HG03135 (cell line): Measurements from ENCODE around the gene NDUFB10.
A peak's percentile ranks its signal among the peaks of the same experiment; 100 is the strongest.
"Not testable (repeated sequence)": the region's sequence is repeated elsewhere in the genome, so short reads cannot be mapped to it uniquely, and the experiment has no call there.

Experiments used
- ATAC-seq: cut with Tn5 transposase; IDR thresholded peaks from one replicate; pipeline ENCODE4 v1.9.1; 2021; ENCODE audit warnings: mild to moderate bottlenecking, moderate library complexity; ENCODE audit not compliant: unreplicated experiment

Gene NDUFB10

GRCh38 chr16:1944612-1945199, 14.6 kb upstream of the NDUFB10 start:
- no peak for ATAC-seq

- no peak for ATAC-seq
Measured at GRCh38 chr16:1945559-1946391, 13.6 kb upstream of the NDUFB10 start.

DNA sequence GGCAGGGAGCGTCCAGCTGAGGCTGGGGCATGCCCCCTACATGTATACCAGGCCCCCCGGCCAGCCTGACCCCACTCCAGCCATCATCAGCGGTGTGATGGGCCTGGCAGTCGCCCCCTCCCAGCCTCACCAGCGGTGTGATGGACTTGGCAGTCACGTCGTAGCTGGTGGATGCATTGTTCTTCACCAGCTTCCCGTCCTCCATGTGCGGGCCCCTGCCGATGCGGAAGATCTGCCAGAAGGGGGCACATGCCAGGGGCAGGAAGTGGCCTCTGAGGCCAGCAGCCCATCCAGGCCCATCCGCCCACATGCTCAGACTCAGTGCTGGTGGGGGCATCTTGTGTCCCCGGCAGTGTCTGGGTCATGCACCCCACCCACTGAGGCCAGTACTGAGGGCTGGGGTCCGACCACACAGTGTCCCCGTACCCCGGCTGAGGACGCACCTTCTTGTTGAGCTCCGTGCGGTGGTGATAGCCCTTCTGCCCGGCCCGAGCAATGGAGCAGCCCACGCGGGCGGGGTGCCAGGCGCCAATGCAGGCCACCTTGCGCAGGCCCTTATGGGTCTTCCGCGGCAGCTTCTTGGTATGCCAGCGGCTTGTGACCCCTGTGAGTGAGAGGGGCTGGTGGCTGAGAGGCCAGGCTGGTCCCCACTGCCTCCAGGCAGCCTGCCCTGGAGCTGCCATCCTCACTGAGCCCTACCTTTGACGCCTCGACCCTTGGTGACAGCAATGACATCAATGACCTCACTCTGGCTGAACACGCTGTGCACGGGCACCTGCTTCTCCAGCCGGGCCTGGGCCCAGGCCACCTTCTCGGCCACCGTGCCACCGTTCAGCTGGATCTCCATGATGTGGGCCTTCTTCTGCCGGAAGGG, 12.6 kb upstream of the NDUFB10 start:
- ATAC-seq = no peak

GRCh38 chr16:1947369-1947670, 12.0 kb upstream of the NDUFB10 start:
- ATAC-seq = no peak

DNA sequence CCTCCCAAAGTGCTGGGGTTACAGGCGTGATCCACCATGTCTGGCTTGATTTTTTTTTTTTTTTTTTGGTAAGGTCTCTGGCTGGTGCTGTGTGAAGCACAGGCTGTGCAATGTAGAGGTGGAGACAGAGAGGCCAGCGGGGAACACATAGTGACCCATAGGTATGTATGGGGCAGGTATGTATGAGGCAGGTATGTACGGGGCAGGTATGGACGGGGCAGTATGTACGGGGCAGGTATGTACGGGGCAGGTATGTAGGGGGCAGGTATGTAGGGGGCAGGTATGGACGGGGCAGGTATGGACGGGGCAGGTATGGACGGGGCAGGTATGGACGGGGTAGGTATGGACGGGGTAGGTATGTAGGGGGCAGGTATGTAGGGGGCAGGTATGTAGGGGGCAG, 9.8 kb upstream of the NDUFB10 start:
- ATAC-seq = no peak

- no peak for ATAC-seq
Measured at GRCh38 chr16:1950047-1950446, 9.3 kb upstream of the NDUFB10 start.

- no peak for ATAC-seq
Measured at GRCh38 chr16:1950559-1950958, 8.8 kb upstream of the NDUFB10 start.

- ATAC-seq = no peak
Measured at GRCh38 chr16:1953734-1954133, 5.6 kb upstream of the NDUFB10 start.

- ATAC-seq = not testable (repeated sequence)
Measured at GRCh38 chr16:1957434-1958142, 1.8 kb upstream of the NDUFB10 start.

DNA sequence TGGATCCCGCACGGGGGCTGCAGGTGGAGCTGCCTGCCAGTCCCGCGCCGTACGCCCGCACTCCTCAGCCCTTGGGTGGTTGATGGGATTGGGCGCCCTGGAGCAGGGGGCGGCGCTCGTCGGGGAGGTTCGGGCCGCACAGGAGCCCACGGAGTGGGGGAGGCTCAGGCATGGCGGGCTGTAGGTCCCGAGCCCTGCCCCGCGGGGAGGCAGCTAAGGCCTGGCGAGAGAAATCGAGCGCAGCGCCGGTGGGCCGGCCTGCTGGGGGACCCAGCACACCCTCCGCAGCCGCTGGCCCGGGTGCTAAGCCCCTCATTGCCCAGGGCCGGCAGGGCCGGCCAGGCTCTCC, 1.2 kb upstream of the NDUFB10 start:
- ATAC-seq = not testable (repeated sequence)

- no peak for ATAC-seq
Measured at GRCh38 chr16:1958715-1959268, 546 bp upstream of the NDUFB10 start.

DNA sequence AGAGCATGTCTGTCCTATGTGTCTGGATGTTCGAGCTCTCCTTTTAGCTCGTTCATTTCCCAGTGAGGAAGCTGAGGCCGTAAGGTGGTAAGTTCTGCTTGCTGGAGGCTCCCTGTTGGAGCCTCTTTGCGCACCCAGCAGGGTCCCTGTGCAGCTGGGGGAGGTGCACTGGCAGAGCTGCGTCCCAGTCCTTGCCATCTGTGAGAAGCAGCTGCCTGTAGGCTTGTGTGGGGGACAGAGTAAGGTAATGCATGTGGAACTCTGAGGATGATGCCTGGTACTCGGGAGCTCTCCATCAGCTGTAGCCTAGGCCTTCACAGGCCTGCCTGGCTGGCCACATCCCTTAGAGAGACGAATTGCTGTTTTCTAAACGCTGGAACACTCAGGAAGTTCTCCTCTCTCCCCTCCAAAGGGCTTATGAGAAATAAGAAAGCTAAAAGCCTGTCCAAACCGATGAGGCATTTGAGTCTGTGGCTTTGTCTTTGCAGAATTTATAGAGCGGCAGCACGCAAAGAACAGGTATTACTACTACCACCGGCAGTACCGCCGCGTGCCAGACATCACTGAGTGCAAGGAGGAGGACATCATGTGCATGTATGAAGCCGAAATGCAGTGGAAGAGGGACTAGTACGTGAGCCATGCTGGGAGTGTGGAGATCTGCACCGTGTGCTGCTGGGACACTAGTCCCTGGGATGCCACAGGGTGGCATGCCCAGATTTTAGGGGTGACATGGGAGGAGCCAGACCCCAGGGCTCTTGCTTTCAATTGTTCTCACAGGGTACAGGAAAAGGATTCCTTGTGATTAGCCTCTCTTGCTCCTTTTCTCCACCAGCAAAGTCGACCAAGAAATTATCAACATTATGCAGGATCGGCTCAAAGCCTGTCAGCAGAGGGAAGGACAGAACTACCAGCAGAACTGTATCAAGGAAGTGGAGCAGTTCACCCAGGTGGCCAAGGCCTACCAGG, 1.6 kb downstream of the NDUFB10 start:
- no peak for ATAC-seq

DNA sequence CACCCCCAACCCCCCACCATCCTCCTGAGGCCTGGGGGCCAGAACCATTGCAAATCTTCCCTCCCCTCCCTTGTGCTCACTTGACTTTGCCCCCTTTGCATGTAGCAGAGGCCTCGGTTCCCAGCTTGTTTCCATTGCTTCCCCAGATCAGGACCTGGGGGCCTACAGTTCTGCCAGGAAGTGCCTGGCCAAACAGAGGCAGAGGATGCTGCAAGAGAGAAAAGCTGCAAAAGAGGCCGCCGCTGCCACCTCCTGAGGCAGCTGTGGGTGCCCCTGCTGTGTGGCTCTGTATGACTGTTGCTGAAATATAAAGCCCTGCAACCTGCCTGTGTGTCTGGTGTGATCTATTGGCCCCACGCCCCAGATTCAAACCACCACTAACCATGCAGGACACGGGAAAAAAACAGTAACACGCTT, 2.3 kb downstream of the NDUFB10 start:
- no peak for ATAC-seq

DNA sequence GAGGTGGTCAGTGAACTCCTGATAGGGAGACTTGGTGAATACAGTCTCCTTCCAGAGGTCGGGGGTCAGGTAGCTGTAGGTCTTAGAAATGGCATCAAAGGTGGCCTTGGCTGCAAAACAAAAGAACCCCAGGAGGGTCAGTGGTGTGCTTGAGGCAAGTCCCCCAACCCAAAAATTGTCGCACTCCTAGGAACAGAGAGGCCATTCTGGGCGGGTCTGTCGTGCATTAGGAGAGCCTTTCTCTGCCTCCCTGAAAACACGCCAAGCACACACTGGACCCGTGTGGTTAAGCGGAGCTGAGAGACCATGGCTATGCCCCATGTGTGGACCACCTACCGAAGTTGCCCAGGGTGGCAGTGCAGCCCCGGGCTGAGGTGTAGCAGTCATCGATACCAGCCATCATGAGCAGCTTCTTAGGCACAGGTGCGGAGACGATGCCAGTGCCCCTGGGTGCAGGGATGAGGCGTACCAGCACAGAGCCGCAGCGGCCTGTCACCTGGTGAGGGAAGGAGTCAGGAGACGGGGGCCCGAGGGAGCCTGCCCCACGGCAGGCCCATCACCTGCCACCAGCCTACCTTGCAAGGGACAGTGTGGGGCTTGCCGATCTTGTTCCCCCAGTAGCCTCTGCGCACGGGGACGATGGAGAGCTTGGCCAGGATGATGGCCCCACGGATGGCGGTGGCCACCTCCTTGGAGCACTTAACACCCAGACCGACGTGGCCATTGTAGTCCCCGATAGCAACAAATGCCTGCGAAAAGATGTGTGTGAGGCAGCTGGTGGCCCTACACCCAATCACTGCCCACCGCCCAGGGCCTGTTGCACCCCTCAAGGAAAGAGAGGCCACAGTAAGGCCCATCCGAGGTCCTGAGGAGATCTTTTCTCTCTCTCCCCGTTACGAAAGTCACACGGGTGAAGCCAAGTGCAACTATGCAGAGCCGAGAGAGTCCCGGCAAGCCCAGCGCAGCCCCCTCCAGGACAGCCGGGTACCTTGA, 3.1 kb downstream of the NDUFB10 start:
- not testable (repeated sequence) for ATAC-seq

GRCh38 chr16:1963806-1964505, 4.6 kb downstream of the NDUFB10 start:
- peak; percentile 5 for ATAC-seq

DNA sequence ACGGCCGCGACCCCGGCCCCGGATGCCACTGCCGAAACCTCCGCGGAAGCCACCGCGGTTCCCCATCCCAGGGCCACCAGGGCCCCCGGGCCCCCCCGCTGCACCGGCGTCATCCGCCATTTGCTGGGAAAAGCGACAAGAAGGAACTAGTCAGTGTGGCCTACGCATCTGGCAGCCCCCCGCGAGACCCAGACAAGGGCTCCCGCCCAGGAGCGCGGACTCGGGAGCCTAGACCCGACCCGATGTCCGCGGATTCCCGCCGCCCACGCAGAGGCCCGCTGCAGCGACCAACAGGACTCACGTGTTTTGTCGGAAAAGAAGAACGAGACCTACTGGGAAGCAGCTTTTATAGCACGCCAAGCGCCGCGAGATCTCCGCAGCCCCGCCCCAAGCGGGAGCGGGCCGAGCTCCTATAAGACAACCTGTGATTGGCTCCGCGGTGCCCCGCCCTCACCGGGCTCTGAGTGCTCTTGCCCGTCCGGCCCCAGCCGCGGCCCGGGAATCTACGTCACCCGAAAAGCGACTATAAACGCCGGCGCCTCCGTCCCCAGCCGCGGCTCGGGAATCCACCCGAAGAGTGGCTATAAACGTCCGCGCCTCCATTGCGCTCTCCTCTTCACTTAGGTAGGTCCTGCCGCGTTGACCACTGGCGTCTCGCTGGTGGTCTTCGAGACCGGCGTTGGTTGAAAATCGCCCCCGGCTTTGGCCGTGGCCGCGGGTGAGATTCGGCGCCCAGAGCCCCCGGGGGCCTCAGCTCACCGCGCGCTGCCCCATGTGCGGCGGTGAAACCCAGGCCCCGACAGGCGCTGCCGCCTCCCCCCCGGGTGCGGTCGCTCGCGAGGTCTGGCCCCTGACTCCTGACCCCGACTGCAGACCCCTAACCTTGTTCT, 5.4 kb downstream of the NDUFB10 start, which contains the start of gene RPS2:
Gene RPS2 (minus strand): TSS at position 321 of the 890 bp plus-strand sequence. CDS start 201 bp downstream, at position 120.
- peak; percentile 67 for ATAC-seq
